Astrocyte (in vitro differentiated cells and primary cell): ENCODE data around the gene ARL6. TPM values are rescaled to one million over a fixed set of nuclear protein-coding genes. Genes with fewer than 3 reads are reported as not detected.

ENCODE experiments used
- DNase-seq: peaks from one replicate; pipeline ENCODE4 v3.0.0-alpha.2; 2010; ENCODE audit warnings: low read depth
- FAIRE-seq: peaks from 2 replicates; lab custom pipeline; 2011; peaks lifted over from hg19 to GRCh38; lab: Jason Lieb, UNC
- H2AFZ ChIP-seq: 2 replicates; pipeline ENCODE4 v1.6.0; 2012; ENCODE audit warnings: low read depth, low read length, inconsistent platforms
- H3K27ac ChIP-seq: 2 replicates; pipeline ENCODE4 v1.5.1; 2011; ENCODE audit warnings: low read depth, low read length, inconsistent platforms
- H3K27me3 ChIP-seq: 2 replicates; pipeline ENCODE4 v1.6.0; 2011; ENCODE audit warnings: low read length, inconsistent platforms; ENCODE audit not compliant: insufficient read depth
- H3K36me3 ChIP-seq: 2 replicates; pipeline ENCODE4 v1.5.1; 2011; ENCODE audit warnings: low read length, inconsistent platforms; ENCODE audit not compliant: insufficient read depth
- H3K4me1 ChIP-seq: 2 replicates; pipeline ENCODE4 v1.5.1; 2011; ENCODE audit warnings: low read length, inconsistent platforms; ENCODE audit not compliant: insufficient read depth
- H3K4me2 ChIP-seq: 2 replicates; pipeline ENCODE4 v1.6.0; 2012; ENCODE audit warnings: low read length, inconsistent platforms
- H3K4me3 ChIP-seq: 2 replicates; pipeline ENCODE4 v1.5.1; 2011; ENCODE audit warnings: low read depth, mild to moderate bottlenecking, low read length, inconsistent platforms; ENCODE audit not compliant: insufficient read depth
- H3K79me2 ChIP-seq: 2 replicates; pipeline ENCODE4 v1.6.0; 2012; ENCODE audit warnings: mild to moderate bottlenecking, low read length, inconsistent platforms; ENCODE audit not compliant: insufficient read depth
- H3K9ac ChIP-seq: 2 replicates; pipeline ENCODE4 v1.6.0; 2012; ENCODE audit warnings: mild to moderate bottlenecking, low read length, inconsistent platforms
- H3K9me3 ChIP-seq: 2 replicates; pipeline ENCODE4 v1.5.1; 2012; ENCODE audit warnings: low read depth, mild to moderate bottlenecking, low read length, inconsistent platforms; ENCODE audit not compliant: insufficient read depth
- H4K20me1 ChIP-seq: 2 replicates; pipeline ENCODE4 v1.6.0; 2012; ENCODE audit warnings: low read length, inconsistent platforms; ENCODE audit not compliant: insufficient read depth
- H3K27ac Mint-ChIP-seq: one replicate; pipeline ENCODE4 v1.8.0; 2021; ENCODE audit warnings: mild to moderate bottlenecking, mixed read lengths; ENCODE audit not compliant: unreplicated experiment
- H3K27me3 Mint-ChIP-seq: one replicate; pipeline ENCODE4 v1.8.0; 2021; ENCODE audit warnings: low read depth, mixed read lengths; ENCODE audit not compliant: unreplicated experiment
- H3K36me3 Mint-ChIP-seq: one replicate; pipeline ENCODE4 v1.8.0; 2021; ENCODE audit warnings: low read depth, mixed read lengths; ENCODE audit not compliant: unreplicated experiment
- H3K4me1 Mint-ChIP-seq: one replicate; pipeline ENCODE4 v1.8.0; 2021; ENCODE audit warnings: low read depth, mixed read lengths; ENCODE audit not compliant: unreplicated experiment
- H3K4me3 Mint-ChIP-seq: one replicate; pipeline ENCODE4 v1.8.0; 2021; ENCODE audit warnings: mild to moderate bottlenecking, moderate library complexity, mixed read lengths; ENCODE audit not compliant: unreplicated experiment
- H3K9me3 Mint-ChIP-seq: one replicate; pipeline ENCODE4 v1.8.0; 2021; ENCODE audit warnings: mild to moderate bottlenecking, mixed read lengths; ENCODE audit not compliant: unreplicated experiment
- EZH2 ChIP-seq: IDR thresholded peaks from 2 replicates; pipeline ENCODE4 v1.6.1; 2012; ENCODE audit warnings: mild to moderate bottlenecking, low read length, inconsistent platforms; ENCODE audit not compliant: insufficient read depth
- total RNA-seq: library from RNA; stranded (reverse); gene quantifications from 2 replicates; pipeline ENCODE4 v1.2.1, GENCODE V29; 2021
- TF ChIP-seq, protein P1 (sequence below): IDR thresholded peaks from 2 replicates; pipeline ENCODE4 v1.5.1; 2011; ENCODE audit warnings: low read depth, mild to moderate bottlenecking, inconsistent platforms, low read length, moderate library complexity; ENCODE audit not compliant: insufficient read depth

ARL6 gene
- total RNA-seq, 1 donor from 2014 or later = 7.1 TPM

DNA sequence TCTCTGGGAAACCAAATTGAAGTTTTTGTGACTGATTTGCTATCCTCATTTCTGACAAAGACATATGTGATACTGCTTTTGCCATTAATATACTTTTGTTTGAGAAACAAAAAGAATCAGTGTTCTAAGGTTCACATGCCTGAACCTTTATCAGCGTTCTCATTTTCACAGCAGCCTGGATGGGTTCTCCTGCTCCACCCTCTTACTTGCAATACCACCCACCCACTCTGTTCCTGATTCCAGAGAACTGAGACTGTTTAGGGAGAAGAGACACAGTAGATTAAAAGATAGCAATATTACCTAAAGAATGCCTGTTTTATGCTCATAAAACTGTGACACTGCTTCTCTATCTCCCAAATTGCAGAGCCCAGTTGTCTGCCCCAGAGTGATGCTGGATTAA is 25.8 kb upstream of the ARL6 start:
- no peak for FAIRE-seq
- H3K36me3 ChIP-seq = no peaks in the 10 kb centered on the region
- no peak overlapping the region for H3K9ac ChIP-seq
- TF ChIP-seq EZH2 = no peak
- TF ChIP-seq, protein P1, sequence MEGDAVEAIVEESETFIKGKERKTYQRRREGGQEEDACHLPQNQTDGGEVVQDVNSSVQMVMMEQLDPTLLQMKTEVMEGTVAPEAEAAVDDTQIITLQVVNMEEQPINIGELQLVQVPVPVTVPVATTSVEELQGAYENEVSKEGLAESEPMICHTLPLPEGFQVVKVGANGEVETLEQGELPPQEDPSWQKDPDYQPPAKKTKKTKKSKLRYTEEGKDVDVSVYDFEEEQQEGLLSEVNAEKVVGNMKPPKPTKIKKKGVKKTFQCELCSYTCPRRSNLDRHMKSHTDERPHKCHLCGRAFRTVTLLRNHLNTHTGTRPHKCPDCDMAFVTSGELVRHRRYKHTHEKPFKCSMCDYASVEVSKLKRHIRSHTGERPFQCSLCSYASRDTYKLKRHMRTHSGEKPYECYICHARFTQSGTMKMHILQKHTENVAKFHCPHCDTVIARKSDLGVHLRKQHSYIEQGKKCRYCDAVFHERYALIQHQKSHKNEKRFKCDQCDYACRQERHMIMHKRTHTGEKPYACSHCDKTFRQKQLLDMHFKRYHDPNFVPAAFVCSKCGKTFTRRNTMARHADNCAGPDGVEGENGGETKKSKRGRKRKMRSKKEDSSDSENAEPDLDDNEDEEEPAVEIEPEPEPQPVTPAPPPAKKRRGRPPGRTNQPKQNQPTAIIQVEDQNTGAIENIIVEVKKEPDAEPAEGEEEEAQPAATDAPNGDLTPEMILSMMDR = no peak
- H3K9me3 ChIP-seq = no peaks in the 10 kb centered on the region
- H3K4me3 ChIP-seq = no peak overlapping the region
- H2AFZ ChIP-seq = no peak overlapping the region
- no peaks in the 10 kb centered on the region for H3K4me1 ChIP-seq
- H3K27me3 ChIP-seq = peaks cover 2% of the 10 kb centered on the region
- H3K79me2 ChIP-seq = no peaks in the 10 kb centered on the region
- Mint-ChIP-seq H3K4me1 (no peaks in the 10 kb centered on the region), H3K9me3 (no peaks in the 10 kb centered on the region), H3K27ac (no peak overlapping the region), H3K27me3 (no peaks in the 10 kb centered on the region), H3K4me3 (no peak overlapping the region), H3K36me3 (no peaks in the 10 kb centered on the region)
- H3K27ac ChIP-seq = no peak overlapping the region
- no peak for DNase-seq
- H4K20me1 ChIP-seq = no peaks in the 10 kb centered on the region
- H3K4me2 ChIP-seq = no peak overlapping the region

DNA sequence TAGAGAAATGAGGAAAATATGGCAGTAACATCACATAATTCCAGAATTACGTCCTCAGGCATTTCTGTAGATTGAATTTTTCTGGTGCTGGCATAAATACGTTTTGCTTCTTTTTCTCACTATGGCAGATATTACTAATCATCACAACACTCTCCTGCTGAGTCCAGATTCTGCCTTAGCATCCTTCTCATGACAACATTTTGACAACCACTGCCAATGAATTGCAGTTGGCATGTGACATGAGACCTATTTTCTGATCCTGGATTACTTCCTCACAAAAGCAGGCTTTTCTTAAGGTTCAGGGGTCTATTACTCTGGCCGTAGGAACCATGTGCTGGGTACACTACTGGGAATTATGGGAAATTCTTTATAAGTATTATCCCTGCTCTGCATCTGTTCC is 22.5 kb upstream of the ARL6 start:
- H3K4me2 ChIP-seq = no peak overlapping the region
- H3K27ac Mint-ChIP-seq = no peak overlapping the region
- no peak overlapping the region for H3K27ac ChIP-seq
- H3K79me2 ChIP-seq = no peaks in the 10 kb centered on the region
- H3K9ac ChIP-seq = no peak overlapping the region
- H3K4me1 ChIP-seq = no peaks in the 10 kb centered on the region
- H3K9me3 Mint-ChIP-seq = no peaks in the 10 kb centered on the region
- no peaks in the 10 kb centered on the region for H3K36me3 ChIP-seq
- DNase-seq (no peak), FAIRE-seq (no peak)
- no peak for TF ChIP-seq EZH2
- TF ChIP-seq, protein P1 = no peak
- H2AFZ ChIP-seq = no peak overlapping the region
- H3K27me3 Mint-ChIP-seq = no peaks in the 10 kb centered on the region
- no peaks in the 10 kb centered on the region for H3K4me1 Mint-ChIP-seq
- H4K20me1 ChIP-seq = no peaks in the 10 kb centered on the region
- H3K4me3 ChIP-seq = no peak overlapping the region
- peaks cover 2% of the 10 kb centered on the region for H3K27me3 ChIP-seq
- no peaks in the 10 kb centered on the region for H3K36me3 Mint-ChIP-seq
- H3K9me3 ChIP-seq = no peaks in the 10 kb centered on the region
- H3K4me3 Mint-ChIP-seq = no peak overlapping the region

DNA sequence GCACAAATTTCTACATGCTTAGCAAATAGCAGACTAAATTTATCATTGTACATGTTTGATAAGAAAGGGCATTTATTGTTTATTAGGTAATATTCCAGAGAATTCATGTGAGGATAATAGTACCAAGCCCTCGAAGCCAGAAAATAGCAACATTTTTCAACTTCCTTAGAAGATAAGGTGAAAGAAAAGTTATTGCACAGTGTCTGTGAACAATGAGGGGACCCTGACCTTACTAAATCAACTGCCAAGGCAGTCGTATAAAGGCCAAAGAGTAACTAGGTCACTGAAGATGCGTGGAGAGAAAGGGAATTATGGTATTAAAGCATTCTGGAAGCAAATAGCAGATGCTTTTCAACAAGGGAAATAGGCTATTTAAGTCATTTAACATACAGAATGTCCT is 20.3 kb upstream of the ARL6 start:
- FAIRE-seq (no peak), DNase-seq (no peak)
- no peaks in the 10 kb centered on the region for H3K36me3 Mint-ChIP-seq
- H3K9ac ChIP-seq = no peak overlapping the region
- no peaks in the 10 kb centered on the region for H4K20me1 ChIP-seq
- H3K4me2 ChIP-seq = no peak overlapping the region
- no peaks in the 10 kb centered on the region for H3K36me3 ChIP-seq
- no peak overlapping the region for H3K27ac Mint-ChIP-seq
- no peak overlapping the region for H2AFZ ChIP-seq
- no peak overlapping the region for H3K27ac ChIP-seq
- no peaks in the 10 kb centered on the region for H3K27me3 Mint-ChIP-seq
- no peak overlapping the region for H3K4me3 ChIP-seq
- H3K27me3 ChIP-seq = no peaks in the 10 kb centered on the region
- H3K9me3 ChIP-seq = no peaks in the 10 kb centered on the region
- H3K9me3 Mint-ChIP-seq = no peaks in the 10 kb centered on the region
- H3K4me3 Mint-ChIP-seq = no peak overlapping the region
- H3K79me2 ChIP-seq = no peaks in the 10 kb centered on the region
- no peak for TF ChIP-seq EZH2
- TF ChIP-seq, protein P1 = no peak
- H3K4me1 Mint-ChIP-seq = no peaks in the 10 kb centered on the region
- no peaks in the 10 kb centered on the region for H3K4me1 ChIP-seq
